ENCODE measurements around the gene TWF2. TPM values are rescaled to one million over a fixed set of nuclear protein-coding genes. Genes with fewer than 3 reads are reported as not detected.

TWF2 gene
- polyA plus RNA-seq, 3 donors = 141 to 199 (median 176) TPM

DNA sequence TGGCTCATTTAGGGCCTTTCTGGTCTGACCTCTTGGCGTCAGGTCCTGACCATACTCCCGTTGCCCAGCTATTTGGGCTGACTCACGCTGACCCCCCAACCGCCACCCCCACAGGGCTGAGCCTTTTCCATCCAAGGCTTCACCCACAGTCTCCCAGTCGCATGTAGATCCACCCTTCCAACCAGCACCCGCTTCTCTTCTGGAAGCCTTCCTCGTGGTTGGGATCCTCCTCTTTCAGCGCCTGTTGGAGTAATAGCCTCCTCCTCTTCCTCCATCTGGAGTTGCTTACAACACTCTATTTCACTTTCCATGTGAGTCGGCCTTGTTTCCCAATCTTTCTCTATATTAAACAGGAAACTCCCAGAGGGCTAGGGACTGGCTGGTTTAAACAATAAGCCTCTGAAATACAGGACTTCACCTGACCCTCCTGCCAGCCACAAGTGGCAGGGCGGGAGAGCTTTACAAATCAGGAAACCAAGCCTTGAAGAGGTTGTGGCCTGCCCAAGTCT, 43.1 kb downstream of the TWF2 start:
- H3K9ac ChIP-seq (ENCODE audit: insufficient read depth, low read length, poor library complexity, severe bottlenecking) = no peak overlapping the region
- peaks cover 12 to 13% of the 10 kb centered on the region in 2 donors for H3K36me3 Mint-ChIP-seq
- TF ChIP-seq, protein P1, sequence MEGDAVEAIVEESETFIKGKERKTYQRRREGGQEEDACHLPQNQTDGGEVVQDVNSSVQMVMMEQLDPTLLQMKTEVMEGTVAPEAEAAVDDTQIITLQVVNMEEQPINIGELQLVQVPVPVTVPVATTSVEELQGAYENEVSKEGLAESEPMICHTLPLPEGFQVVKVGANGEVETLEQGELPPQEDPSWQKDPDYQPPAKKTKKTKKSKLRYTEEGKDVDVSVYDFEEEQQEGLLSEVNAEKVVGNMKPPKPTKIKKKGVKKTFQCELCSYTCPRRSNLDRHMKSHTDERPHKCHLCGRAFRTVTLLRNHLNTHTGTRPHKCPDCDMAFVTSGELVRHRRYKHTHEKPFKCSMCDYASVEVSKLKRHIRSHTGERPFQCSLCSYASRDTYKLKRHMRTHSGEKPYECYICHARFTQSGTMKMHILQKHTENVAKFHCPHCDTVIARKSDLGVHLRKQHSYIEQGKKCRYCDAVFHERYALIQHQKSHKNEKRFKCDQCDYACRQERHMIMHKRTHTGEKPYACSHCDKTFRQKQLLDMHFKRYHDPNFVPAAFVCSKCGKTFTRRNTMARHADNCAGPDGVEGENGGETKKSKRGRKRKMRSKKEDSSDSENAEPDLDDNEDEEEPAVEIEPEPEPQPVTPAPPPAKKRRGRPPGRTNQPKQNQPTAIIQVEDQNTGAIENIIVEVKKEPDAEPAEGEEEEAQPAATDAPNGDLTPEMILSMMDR (IDR thresholded peaks at IDR 0.05) = no peak
- H2AFZ ChIP-seq (ENCODE audit: insufficient read depth, low read depth, low read length, poor library complexity, severe bottlenecking) = no peak overlapping the region
- H3K36me3 ChIP-seq (replicated peaks in 1 of 2; ENCODE audit: control insufficient read depth in 1 of 2, insufficient read depth in 2 of 2, low read length in 2 of 2) = no peaks in the 10 kb centered on the region
- peaks cover 0 to 4% (median 0%) of the 10 kb centered on the region in 3 donors for H3K27me3 Mint-ChIP-seq (ENCODE audit: low read depth in 3 of 3)
- intact Hi-C loops (cut with micrococcal nuclease) = loop anchor here (5.0 kb wide), 2 partner anchors 44 to 134 kb away; partner anchors contain the start of gene POC1A (in 1 of the 2)
- peak overlapping the region; percentile 6 for H3K4me2 ChIP-seq (replicated peaks; ENCODE audit: extremely low read depth, low read length, poor library complexity, severe bottlenecking)
- H3K27ac Mint-ChIP-seq = peak overlapping the region; percentile 91 to 94 (median 93)
- H4K20me1 ChIP-seq (ENCODE audit: insufficient read depth, low read length) = peaks cover 10% of the 10 kb centered on the region
- DNase-seq = peak; percentile 77 to 95 (median 90)
- H3K4me1 ChIP-seq (ENCODE audit: control insufficient read depth in 1 of 2, insufficient read depth in 2 of 2, low read length in 2 of 2) = peaks cover 51 to 56% of the 10 kb centered on the region in 2 donors
- peak overlapping the region in 1 of 2 donors; percentile 26 for H3K4me3 Mint-ChIP-seq
- H3K4me3 ChIP-seq (replicated peaks in 1 of 3; ENCODE audit: low read depth in 2 of 3, low read length in 3 of 3) = peak overlapping the region in 1 of 3 experiments; percentile 4
- no peaks in the 10 kb centered on the region for H3K9me3 Mint-ChIP-seq
- 35% methylated on average over 10 of the region's 10 CpGs for WGBS (ENCODE audit: insufficient coverage)
- H3K9me3 ChIP-seq (replicated peaks in 1 of 2; ENCODE audit: control insufficient read depth in 1 of 2, insufficient read depth in 1 of 2, low read length in 2 of 2) = no peaks in the 10 kb centered on the region
- no peaks in the 10 kb centered on the region for H3K27me3 ChIP-seq (ENCODE audit: control insufficient read depth in 2 of 2, insufficient read depth in 2 of 2, low read length in 2 of 2)
- peak overlapping the region; percentile 76 to 83 for H3K27ac ChIP-seq (ENCODE audit: low read depth in 1 of 2, low read length in 2 of 2)
- peaks cover 51% of the 10 kb centered on the region for H3K4me1 Mint-ChIP-seq
- peaks cover 29% of the 10 kb centered on the region for H3K79me2 ChIP-seq (ENCODE audit: insufficient read depth, low read length)

DNA sequence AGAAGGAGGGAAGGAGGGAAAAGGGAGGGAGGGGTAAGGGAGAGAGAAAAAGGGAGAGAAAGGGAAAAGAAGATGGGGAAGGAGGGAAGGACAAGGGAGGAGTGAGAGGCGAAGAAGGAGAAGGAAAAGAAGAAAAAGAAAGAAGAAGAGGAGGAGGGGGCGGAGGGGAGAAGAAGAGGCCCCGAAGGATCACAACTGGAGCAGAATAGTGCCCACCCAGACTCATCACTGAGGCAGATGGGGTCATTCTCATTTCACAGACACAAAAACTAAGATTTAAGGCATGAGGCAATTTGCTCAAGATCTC, 43.7 kb downstream of the TWF2 start:
- Histone ChIP-seq H3K27me3 (ENCODE audit: control insufficient read depth in 2 of 2, insufficient read depth in 2 of 2, low read length in 2 of 2) (no peaks in the 10 kb centered on the region), H3K4me1 (ENCODE audit: control insufficient read depth in 1 of 2, insufficient read depth in 2 of 2, low read length in 2 of 2) (peaks cover 51 to 56% of the 10 kb centered on the region in 2 donors), H3K9me3 (replicated peaks in 1 of 2; ENCODE audit: control insufficient read depth in 1 of 2, insufficient read depth in 1 of 2, low read length in 2 of 2) (no peaks in the 10 kb centered on the region), H3K4me3 (replicated peaks in 1 of 3; ENCODE audit: low read depth in 2 of 3, low read length in 3 of 3) (no peak overlapping the region), H3K4me2 (replicated peaks; ENCODE audit: extremely low read depth, low read length, poor library complexity, severe bottlenecking) (no peak overlapping the region), H3K79me2 (ENCODE audit: insufficient read depth, low read length) (peaks cover 24% of the 10 kb centered on the region), H3K36me3 (replicated peaks in 1 of 2; ENCODE audit: control insufficient read depth in 1 of 2, insufficient read depth in 2 of 2, low read length in 2 of 2) (no peaks in the 10 kb centered on the region), H2AFZ (ENCODE audit: insufficient read depth, low read depth, low read length, poor library complexity, severe bottlenecking) (no peak overlapping the region), H4K20me1 (ENCODE audit: insufficient read depth, low read length) (peaks cover 10% of the 10 kb centered on the region), H3K9ac (ENCODE audit: insufficient read depth, low read length, poor library complexity, severe bottlenecking) (no peak overlapping the region), H3K27ac (ENCODE audit: low read depth in 1 of 2, low read length in 2 of 2) (peak overlapping the region; percentile 76 to 83)
- WGBS (ENCODE audit: insufficient coverage) = no CpG with 5 or more reads among the region's 3 CpGs
- no peaks in the 10 kb centered on the region for H3K9me3 Mint-ChIP-seq
- peaks cover 11% of the 10 kb centered on the region in 2 donors for H3K36me3 Mint-ChIP-seq
- TF ChIP-seq, protein P1 (IDR thresholded peaks at IDR 0.05) = no peak
- H3K4me1 Mint-ChIP-seq = peaks cover 52% of the 10 kb centered on the region
- peak overlapping the region in 4 of 7 donors; percentile 37 to 94 (median 58) for H3K27ac Mint-ChIP-seq
- no peak for DNase-seq
- H3K27me3 Mint-ChIP-seq (ENCODE audit: low read depth in 3 of 3) = peaks cover 0 to 4% (median 0%) of the 10 kb centered on the region in 3 donors
- intact Hi-C loops (cut with micrococcal nuclease) = loop anchor here (5.0 kb wide), 2 partner anchors 43 to 133 kb away; partner anchors contain the start of gene POC1A (in 1 of the 2)
- H3K4me3 Mint-ChIP-seq = no peak overlapping the region

All from CD14-positive monocyte (primary cell).